ENCODE data around the gene PRAME. TPM values are rescaled to one million over a fixed set of nuclear protein-coding genes. Genes with fewer than 3 reads are reported as not detected.

The PRAME gene
- total RNA-seq, 1 experiment from 2014 or later: 68.4 TPM

GRCh38 chr22:22576989-22577427 lies 17.9 kb upstream of the PRAME start:
- POLR2A ChIA-PET: no interaction called here
- in situ Hi-C loops (cut with HindIII; ENCODE audit: low pct_unique_long_range_greater_than_20kb, low sequenced_read_pairs) (no loop called here), intact Hi-C loops (cut with micrococcal nuclease; ENCODE audit: unreplicated experiment) (no loop called here)
- ATAC-seq (no peak), DNase-seq (ENCODE audit: low read depth, low spot score) (no peak)
- Histone ChIP-seq H3K27me3 (ENCODE audit: control insufficient read depth, insufficient read depth, low read length) (no peaks in the 10 kb centered on the region), H3K4me3 (ENCODE audit: low read depth in 2 of 2, low read length in 2 of 2) (no peak overlapping the region), H3K36me3 (ENCODE audit: control insufficient read depth, insufficient read depth, low read length) (no peaks in the 10 kb centered on the region), H3K4me1 (ENCODE audit: control insufficient read depth, insufficient read depth, low read length) (no peaks in the 10 kb centered on the region), H3K27ac (ENCODE audit: low read length) (no peak overlapping the region), H3K9me3 (ENCODE audit: control insufficient read depth, insufficient read depth, low read depth, low read length) (no peaks in the 10 kb centered on the region)
- CTCF ChIA-PET: interaction anchor here (1.4 to 2.1 kb wide), 2 partner anchors 10 to 14 kb away, joined by 4 to 13 read pairs; no protein-coding TSS in a partner anchor
- TF ChIP-seq SIN3A (IDR thresholded peaks at IDR 0.05; ENCODE audit: borderline replicate concordance, insufficient read depth, low read depth, low read length) (no peak), POLR2AphosphoS5 (IDR thresholded peaks at IDR 0.05; ENCODE audit: low read depth, low read length) (no peak), REST (IDR thresholded peaks at IDR 0.05; ENCODE audit: insufficient read depth in 1 of 2, low read depth in 2 of 2, low read length in 1 of 2) (no peak), TCF7L2 (IDR thresholded peaks at IDR 0.05; ENCODE audit: low read depth, low read length) (no peak)
- TF ChIP-seq, protein P1, sequence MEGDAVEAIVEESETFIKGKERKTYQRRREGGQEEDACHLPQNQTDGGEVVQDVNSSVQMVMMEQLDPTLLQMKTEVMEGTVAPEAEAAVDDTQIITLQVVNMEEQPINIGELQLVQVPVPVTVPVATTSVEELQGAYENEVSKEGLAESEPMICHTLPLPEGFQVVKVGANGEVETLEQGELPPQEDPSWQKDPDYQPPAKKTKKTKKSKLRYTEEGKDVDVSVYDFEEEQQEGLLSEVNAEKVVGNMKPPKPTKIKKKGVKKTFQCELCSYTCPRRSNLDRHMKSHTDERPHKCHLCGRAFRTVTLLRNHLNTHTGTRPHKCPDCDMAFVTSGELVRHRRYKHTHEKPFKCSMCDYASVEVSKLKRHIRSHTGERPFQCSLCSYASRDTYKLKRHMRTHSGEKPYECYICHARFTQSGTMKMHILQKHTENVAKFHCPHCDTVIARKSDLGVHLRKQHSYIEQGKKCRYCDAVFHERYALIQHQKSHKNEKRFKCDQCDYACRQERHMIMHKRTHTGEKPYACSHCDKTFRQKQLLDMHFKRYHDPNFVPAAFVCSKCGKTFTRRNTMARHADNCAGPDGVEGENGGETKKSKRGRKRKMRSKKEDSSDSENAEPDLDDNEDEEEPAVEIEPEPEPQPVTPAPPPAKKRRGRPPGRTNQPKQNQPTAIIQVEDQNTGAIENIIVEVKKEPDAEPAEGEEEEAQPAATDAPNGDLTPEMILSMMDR (IDR thresholded peaks at IDR 0.05): no peak
- no TSS peak for BruUV-seq (replicated peaks)

- H3K9me3 ChIP-seq (ENCODE audit: control insufficient read depth, insufficient read depth, low read depth, low read length): no peaks in the 10 kb centered on the region
- TF ChIP-seq, protein P1 (IDR thresholded peaks at IDR 0.05): peak; percentile 86
- TF ChIP-seq SIN3A (IDR thresholded peaks at IDR 0.05; ENCODE audit: borderline replicate concordance, insufficient read depth, low read depth, low read length): no peak
- H3K36me3 ChIP-seq (ENCODE audit: control insufficient read depth, insufficient read depth, low read length): no peaks in the 10 kb centered on the region
- ChIA-PET CTCF (interaction anchor here (0.6 to 2.1 kb wide), 5 partner anchors 9 to 167 kb away, joined by 3 to 13 read pairs (median 4); no protein-coding TSS in a partner anchor), POLR2A (no interaction called here)
- intact Hi-C loops (cut with micrococcal nuclease; ENCODE audit: unreplicated experiment): no loop called here
- DNase-seq (ENCODE audit: low read depth, low spot score) (no peak), ATAC-seq (peak; percentile 88)
- in situ Hi-C loops (cut with HindIII; ENCODE audit: low pct_unique_long_range_greater_than_20kb, low sequenced_read_pairs): no loop called here
- no TSS peak for BruUV-seq (replicated peaks)
- H3K4me1 ChIP-seq (ENCODE audit: control insufficient read depth, insufficient read depth, low read length): no peaks in the 10 kb centered on the region
- no peaks in the 10 kb centered on the region for H3K27me3 ChIP-seq (ENCODE audit: control insufficient read depth, insufficient read depth, low read length)
- no peak overlapping the region for H3K4me3 ChIP-seq (ENCODE audit: low read depth in 2 of 2, low read length in 2 of 2)
- no peak overlapping the region for H3K27ac ChIP-seq (ENCODE audit: low read length)
These were observed 17.4 kb upstream of the PRAME start for GRCh38 chr22:22576244-22576988.

Measured in Panc1 (cell line).